ENCODE results near the gene TECPR1. TPM values are rescaled to one million over a fixed set of nuclear protein-coding genes. Genes with fewer than 3 reads are reported as not detected.

TECPR1 gene
- total RNA-seq, 1 donor from 2014 or later = 20.9 TPM

DNA sequence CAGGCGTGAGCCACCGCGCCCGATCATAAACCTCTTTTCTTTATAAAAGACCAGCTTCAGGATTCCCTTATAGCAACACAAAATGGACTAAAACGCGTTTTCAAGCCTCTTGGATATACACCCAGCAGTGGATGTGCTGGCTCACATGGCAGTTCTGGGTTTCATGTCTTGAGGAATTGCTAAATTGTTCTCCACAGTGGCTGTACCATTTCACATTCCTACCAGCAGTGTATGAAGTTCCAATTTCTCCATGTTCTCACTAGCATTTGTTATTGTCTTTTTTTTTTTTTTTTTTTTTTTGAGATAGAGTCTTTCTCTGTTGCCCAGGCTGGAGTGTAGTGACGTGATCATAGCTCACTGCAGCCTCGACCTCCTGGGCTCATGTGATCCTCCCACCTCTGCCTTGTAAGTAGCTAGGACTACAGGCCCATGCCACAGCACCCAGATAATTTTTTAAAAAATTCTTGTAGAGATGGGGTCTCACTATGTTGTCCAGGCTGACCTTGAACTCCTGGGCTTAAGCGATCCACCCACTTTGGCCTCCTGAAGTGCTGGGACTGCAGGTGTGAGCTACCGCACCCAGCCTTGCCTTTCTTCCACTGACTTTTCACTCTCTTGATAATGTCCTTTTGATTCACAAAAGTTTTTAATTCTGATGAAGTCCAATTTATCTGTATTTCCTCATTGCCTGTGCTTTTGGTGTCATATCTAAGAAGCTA is 17.4 kb downstream of the TECPR1 start:
- no peak for DNase-seq (ENCODE audit: missing footprints)
- intact Hi-C loops (cut with DNase I) = no loop called here
- no peak for ATAC-seq

DNA sequence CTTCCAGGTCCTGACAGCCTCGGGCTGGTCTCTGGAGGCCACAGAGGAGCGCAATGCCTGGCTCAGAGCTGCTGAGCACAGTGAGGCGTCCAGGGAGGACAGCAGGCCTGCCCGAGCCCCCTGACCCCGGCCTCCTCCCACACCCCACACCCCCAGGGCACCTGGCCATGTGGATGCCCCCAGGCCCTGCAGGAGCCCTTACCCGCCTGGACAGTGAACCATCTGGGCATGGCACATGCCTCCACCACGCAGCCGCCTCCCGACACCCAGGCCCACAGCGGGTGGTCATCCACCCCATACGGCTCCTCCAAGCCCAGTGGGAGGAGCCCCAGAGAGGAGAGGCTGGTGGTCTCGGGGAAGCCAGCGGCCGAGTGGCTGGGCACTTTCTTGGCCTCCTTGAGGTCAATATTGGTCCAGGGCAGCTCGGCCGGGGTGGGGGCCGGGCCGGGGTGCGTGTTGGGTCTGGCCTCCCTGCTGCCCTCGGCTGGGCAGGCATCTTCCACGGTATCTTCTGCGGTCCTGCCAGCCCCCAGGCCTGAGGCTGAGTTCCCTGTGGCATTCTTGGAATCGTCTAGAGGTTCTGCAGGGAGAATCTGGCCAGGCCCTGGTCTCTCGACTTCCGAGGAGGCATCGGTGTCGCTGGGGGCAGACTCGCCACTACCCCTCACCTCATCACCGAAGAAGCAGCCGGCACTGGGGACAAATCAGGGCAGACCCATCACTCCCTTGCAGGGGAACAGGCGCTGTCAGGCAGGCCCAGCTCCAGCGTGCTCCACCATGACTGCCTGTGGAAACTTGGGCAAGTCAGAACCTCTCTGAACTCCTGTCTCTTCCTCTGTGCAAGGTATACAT is 18.6 kb downstream of the TECPR1 start:
- intact Hi-C loops (cut with DNase I) = no loop called here
- DNase-seq (ENCODE audit: missing footprints) (no peak), ATAC-seq (no peak)

DNA sequence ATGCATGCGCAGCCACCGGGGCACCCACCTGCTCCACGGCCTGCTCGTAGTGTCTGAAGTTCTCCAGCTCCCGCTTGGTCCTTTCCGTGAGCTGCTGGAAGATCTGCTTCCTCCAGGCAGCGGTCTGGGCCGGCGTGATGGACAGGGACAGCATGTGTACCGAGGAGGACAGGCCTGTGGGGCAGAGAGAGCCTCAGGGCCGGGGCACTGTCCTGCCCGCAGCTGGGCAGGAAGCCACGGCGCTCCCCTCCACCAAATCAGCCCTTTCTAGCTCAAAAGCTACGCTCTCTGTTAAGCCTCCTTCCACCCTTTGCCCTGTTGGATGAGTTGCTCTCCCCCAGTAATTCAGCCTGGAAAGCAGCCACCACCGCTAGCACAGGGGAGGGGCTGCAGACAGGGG is 19.2 kb downstream of the TECPR1 start:
- intact Hi-C loops (cut with DNase I) = no loop called here
- ATAC-seq (no peak), DNase-seq (ENCODE audit: missing footprints) (no peak)

DNA sequence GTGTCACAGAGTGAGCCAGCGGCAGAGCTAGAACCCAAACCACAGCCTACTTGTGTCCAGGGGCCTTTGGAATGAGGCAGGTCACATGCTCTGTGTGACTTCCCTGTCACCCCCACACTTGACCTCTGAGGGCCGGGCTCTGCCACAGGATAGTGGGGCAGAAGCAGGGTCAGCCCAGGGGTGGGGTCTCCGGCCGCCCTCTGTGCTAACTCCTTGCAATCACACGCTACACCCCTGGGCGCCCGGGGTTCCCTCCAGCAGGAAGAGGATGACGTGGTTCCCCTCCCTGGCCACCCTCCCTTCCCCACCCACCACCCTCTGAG is 19.8 kb downstream of the TECPR1 start:
- intact Hi-C loops (cut with DNase I) = no loop called here
- ATAC-seq = no peak
- no peak for DNase-seq (ENCODE audit: missing footprints)

DNA sequence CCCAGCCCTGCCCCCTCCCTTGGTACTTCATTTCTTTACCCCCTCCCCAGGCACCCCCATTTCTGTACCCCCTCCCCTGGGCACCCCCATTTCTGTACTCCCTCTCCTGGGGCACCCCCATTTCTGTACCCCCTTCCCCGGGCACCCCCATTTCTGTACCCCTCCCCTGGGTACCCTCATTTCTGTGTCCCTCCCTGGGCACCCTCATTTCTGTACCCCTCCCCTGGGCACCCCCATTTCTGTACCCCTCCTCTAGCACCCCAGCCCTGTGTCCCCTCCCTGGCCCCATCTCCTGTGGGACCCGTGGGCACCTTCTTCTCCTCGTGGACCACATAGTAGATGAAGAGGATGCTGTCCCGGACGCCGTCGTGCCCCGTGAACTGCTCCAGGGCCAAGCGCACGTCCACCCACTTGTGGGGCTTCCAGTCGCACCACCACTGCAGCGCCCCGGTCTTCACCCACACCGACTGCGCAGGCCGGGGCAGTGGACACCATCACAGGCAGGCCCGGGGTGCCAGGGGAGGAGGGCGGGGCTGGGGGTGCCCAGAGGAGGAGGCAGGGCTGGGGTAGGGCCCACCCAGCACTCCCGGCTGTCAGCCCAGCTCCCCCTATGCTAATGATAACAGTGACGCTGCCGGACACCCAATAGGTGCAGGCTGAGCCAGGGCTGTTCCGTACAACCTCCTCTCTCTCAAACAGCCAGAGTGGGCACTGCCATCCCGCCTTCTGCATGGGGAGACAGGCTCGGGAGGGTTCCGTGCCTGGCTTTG is 20.4 kb downstream of the TECPR1 start:
- DNase-seq (ENCODE audit: missing footprints) = no peak
- intact Hi-C loops (cut with DNase I) = no loop called here

DNA sequence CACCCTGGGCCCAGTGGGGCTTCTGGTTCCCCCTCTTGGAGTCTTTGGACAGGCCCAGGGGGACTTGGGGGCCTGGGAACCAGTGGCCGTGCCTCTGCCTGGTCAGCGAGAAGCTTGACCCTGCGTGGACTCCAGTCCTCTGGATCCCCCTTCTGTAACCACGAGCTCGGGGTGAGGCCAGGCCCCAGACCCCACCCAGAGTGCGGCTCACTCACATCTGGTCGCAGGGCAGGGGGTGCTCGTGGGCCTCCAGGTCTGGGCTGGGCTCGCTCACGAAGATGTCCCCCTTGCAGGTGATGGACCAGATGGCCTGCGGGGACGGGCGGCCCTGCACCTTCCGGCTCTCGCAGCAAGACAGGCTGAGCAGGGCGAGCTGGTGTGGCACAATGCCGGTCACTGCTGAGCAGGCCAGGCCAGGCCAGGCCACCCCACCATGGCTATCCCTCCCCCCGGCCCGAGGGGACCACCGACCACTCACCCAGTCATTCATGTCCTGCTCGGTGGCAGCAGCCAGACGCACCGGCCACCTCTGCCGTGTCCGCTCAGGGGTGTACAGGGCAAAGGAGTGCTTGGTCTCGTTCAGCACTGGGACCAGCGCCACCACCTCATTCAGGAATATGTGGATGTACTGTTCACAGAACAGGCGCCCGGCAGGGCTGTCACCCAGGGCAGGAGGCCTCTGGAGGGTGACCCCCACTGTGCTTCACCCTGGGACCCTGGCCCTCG is 21.1 kb downstream of the TECPR1 start:
- intact Hi-C loops (cut with DNase I) = no loop called here
- DNase-seq (ENCODE audit: missing footprints) (peak; percentile 57), ATAC-seq (no peak)

More for the DNA sequence above, 20.4 kb downstream of the TECPR1 start:
- no peak for ATAC-seq

DNA sequence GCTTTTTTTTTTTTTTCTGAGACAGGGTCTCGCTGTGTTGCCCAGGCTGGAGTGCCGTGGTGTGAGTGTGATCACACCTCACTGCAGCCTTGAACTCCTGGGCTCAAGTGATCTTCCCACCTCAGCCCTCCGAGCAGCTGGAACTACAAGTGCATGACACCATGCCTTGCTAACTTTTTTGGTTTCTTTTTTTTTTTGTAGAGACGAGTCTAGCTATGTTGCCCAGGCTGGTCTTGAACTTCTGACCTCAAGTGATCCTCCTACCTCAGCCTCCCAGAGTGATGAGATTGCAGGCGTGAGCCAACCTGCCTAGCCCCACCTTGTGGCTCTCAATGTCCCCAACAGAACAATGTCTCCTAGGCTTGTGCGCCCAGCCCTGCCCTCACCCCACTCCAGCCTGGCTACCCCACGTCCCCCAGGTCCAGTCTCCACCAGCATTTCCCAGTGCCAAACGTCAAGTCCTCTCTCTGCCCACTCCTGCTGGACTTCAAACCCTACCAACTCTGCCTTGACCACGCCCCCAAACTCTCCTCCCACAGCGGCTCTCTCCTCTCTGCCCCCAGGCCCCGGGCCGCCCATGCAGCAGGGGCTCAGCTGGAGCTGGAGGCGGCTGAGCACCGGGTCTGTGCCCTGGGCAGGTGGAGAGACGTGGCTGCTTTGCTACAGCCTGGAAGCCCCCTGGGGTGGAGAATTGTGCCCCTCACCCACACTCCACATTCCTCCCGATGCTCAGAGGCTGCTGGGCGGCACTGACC is 21.9 kb downstream of the TECPR1 start:
- intact Hi-C loops (cut with DNase I) = no loop called here
- DNase-seq (ENCODE audit: missing footprints) = peak; percentile 58
- no peak for ATAC-seq

DNA sequence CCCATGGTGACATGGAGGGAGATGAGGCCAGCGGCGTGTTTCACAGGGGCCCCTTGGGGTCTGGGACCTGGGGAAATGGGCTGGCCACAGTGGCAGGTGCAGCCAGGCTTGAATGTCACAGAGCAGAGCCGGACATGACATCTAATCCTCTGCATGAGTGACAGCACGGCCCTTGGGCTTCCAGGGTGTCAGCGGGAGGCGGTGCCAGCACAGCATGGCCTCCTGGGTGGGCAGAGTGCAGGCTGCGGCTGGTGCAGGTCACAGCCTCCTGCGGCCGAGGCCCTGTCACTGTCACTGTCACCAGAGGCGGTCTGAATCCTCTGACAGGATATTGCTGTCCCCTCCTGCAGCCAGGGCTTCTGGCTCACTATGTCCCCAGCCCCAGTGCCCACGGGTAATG is 22.6 kb downstream of the TECPR1 start:
- peak; percentile 47 for DNase-seq (ENCODE audit: missing footprints)
- intact Hi-C loops (cut with DNase I) = no loop called here
- no peak for ATAC-seq

DNA sequence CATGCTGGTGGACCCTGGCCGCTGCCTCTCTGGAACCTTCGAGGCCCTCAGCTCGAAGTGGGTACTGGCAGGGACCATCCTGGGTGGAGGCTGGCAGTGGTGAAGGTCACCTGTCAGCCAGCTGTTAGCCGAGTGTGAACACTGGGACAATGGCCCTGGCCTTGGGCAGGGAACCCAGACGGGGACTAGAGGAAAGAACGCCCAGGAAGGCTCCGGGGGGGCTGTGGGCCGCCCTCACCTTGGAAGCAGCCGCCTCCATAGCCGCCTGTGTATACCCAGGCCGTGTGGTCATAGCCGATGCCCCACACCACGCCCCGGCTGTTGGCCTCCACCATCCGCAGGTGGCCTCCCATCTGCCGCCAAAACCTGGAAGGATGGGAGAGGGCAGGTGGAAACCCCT is 23.2 kb downstream of the TECPR1 start:
- peak; percentile 33 for DNase-seq (ENCODE audit: missing footprints)
- no peak for ATAC-seq
- intact Hi-C loops (cut with DNase I) = no loop called here

DNA sequence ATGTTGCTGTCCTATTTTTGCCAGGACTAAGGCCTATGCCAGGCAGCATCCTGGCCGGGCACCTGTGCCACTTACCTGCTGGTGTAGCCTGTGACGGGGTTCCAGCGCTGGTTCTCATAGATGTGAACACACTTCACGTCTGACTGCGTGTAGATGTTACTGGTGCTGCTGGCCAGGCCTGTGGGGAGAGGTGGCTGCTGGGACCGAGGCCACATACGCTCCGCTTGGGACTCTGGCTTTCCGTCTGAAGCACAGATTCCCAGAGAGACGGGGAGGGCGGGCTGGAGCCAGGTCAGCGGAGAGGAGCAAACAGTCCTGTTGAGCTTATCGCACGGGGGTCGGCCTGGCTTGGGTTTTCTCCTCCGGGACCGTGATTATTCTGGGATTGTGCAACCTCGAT is 24.1 kb downstream of the TECPR1 start:
- ATAC-seq (no peak), DNase-seq (ENCODE audit: missing footprints) (peak; percentile 54)
- intact Hi-C loops (cut with DNase I) = no loop called here

DNA sequence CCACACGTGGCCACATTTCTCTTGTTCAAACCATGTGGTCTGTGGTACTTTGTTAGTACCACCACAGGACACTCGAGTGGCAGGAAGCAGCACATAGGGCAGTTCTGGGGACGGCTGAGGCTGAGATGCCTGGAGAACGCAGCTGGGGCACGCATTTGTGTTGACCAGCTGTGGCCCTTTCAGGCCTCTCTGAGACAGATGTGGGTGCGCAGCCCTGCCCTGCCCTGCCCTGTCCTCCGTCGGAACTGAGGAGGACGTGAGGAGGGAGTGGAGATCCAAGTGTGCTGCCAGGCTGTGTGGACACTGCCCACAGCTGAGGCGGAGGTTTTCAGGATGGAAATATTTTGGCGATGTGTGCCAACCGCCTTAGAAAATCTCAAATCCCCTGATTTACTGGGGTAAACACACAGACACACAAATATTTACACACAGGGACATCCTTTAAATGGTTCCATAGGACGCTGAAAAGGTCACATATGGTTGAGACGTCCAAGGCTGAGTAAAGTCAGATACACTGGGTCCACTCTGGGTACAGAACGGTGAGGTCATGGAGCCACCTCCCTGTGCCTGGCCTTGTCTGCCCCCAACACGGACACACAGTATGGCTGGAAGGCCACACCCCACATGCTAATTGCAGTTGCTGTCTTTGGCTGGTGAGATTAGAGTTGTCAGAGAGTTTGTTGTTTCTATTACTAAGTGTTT is 26.0 kb downstream of the TECPR1 start:
- DNase-seq (ENCODE audit: missing footprints) (peak; percentile 37), ATAC-seq (no peak)
- intact Hi-C loops (cut with DNase I) = no loop called here

DNA sequence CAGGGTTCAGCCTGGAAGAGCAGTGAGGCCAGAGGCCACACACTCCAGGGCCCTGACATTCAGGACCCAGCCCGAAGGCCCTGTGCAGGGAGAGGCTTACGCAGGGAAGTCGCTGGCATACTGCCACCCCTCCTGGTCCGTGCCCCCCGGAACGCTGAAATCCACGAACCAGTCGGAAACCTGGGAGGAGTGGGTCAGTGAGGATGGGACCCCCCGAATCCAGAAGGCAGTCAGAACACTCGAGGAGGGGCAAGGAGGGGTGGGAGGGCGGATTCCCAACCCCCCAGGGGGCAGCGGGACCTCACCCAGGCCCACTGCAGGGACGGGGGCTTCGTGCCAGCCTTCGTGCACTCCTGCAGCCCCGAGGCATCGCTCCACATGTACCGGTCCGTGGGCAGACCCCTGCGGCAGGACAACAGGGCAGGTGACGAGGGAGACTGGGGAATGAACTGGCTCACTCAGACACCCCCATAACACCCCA is 27.3 kb downstream of the TECPR1 start:
- ATAC-seq (no peak), DNase-seq (ENCODE audit: missing footprints) (peak; percentile 48)
- intact Hi-C loops (cut with DNase I) = no loop called here

DNA sequence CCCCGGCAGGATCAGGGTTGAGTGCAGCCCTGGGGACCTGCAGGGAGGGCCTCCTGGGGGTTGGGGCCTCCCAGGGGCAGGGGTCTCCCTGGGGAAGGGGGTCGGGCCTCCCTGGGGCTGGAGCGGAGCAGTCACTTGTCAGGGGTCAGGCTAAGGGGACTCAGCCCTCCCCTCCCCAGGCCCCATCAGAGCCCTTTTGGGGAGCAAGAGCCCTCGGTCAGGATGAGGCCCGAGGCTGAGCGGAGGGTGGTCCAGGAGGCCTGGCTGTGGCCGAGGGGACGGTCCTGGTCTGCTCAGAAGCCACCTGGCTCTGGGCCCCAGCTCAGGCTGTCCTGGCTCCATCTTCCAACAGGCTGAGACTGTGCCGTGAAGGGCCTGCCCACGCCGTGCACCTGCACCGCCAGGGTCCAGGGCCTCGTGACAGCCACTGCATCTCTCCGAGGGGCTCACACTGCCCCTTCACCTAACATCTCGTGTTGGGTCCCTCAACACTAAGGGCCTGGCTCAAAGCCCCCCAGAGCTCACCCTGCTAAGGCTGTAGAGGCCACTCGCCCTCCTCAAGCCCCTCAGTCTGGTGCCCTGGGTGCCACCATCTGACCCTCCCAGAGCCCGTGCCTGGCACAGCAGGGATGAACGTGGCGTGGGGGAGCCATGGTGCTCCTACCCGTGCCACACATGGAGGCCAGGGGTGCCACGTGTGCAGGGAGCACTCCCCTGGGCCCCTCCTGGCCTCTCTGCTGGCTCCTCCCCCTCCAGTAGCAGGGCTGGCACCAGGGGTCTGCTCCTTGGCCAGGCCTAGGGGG is 27.9 kb downstream of the TECPR1 start:
- intact Hi-C loops (cut with DNase I) = no loop called here
- DNase-seq (ENCODE audit: missing footprints) (peak; percentile 45), ATAC-seq (no peak)

DNA sequence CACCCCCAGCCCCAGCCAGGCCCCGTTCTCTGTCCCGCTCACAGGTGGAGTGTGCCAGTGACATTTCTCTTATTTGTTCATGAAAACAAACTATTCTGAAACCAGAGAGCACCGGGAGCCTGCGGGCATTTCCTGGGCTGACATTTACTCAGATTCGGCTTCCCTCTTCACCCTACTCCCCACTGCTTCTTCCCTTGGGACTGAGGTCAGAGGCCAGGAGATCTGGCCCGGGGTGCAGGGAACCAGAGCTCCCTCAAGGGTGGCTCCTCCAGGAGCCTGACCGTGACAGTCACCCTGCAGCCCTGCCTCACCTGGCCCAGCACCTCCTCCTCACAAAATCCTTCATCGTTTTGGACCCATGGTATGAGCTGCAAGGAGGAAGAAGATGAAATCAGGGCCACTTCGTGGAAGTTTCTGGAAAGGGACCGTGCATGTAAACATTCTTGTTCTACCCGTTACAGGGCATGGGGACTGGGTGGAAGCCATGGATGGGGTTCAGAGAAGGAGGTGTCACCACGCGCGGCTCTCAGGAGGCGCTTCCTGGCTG is 28.6 kb downstream of the TECPR1 start:
- ATAC-seq (no peak), DNase-seq (ENCODE audit: missing footprints) (peak; percentile 28)
- intact Hi-C loops (cut with DNase I) = no loop called here

DNA sequence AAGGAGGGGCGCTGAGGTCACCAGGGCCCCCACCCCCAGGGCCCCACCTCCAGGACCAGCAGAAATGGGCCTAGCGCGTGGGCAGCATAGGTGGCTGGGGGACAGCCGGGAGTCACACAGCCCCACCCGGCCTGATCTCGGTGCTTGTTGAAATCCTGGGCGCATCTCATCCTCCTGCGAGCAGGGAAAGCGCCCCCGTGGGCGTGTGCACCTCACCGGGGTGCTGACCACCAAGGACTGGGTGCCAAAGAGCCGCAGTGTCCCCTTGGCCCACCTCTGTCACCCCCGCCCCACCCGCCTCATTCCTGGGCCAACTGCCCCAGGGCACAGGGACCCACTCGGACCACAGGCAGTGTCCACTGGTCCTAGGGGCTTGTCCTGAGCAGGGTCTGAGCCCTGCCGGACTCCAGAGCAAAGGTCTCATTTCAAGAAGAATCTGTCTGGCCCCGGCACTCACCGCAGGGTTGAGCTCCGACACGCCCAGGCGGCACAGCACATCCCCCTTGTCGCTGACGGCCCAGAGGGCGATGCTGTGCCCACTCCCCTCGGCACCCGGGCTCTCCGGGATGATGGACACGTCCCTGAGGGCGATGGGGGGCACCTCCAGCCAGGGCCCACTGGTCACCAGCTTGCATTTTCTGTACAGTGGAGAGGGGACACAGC is 29.4 kb downstream of the TECPR1 start:
- intact Hi-C loops (cut with DNase I) = no loop called here
- ATAC-seq (no peak), DNase-seq (ENCODE audit: missing footprints) (no peak)
